GM12892 (cell line): Measurements from ENCODE around the gene SMIM31.

ENCODE experiments used
- DNase-seq: peaks from one replicate; pipeline ENCODE4 v3.0.0; 2011; ENCODE audit not compliant: insufficient read length
- FAIRE-seq: peaks from 2 replicates; lab custom pipeline; 2011; peaks lifted over from hg19 to GRCh38; lab: Jason Lieb, UNC
- POLR2A ChIP-seq: IDR thresholded peaks from 2 replicates; pipeline ENCODE4 v1.6.1; 2011; ENCODE audit warnings: low read depth, low read length, control low read depth
- POLR2AphosphoS5 ChIP-seq: IDR thresholded peaks from 2 replicates; pipeline ENCODE4 v1.6.1; 2011; ENCODE audit warnings: low read depth, low read length, control low read depth
- TAF1 ChIP-seq: IDR thresholded peaks from 2 replicates; pipeline ENCODE4 v1.6.1; 2011; ENCODE audit warnings: low read depth, mild to moderate bottlenecking, control low read depth, low read length, borderline replicate concordance

Gene SMIM31

GRCh38 chr4:164761241-164761640 lies 7.3 kb downstream of the SMIM31 start:
- TF ChIP-seq TAF1: no peak
- TF ChIP-seq POLR2AphosphoS5: no peak
- no peak for TF ChIP-seq POLR2A
- FAIRE-seq (no peak), DNase-seq (no peak)

GRCh38 chr4:164761746-164762275 lies 7.9 kb downstream of the SMIM31 start:
- no peak for FAIRE-seq
- DNase-seq: no peak
- TF ChIP-seq POLR2AphosphoS5 (no peak), POLR2A (no peak), TAF1 (no peak)

GRCh38 chr4:164765096-164765495 lies 11.2 kb downstream of the SMIM31 start:
- TF ChIP-seq POLR2AphosphoS5 (no peak), POLR2A (no peak), TAF1 (no peak)
- DNase-seq: no peak
- FAIRE-seq: no peak

DNA sequence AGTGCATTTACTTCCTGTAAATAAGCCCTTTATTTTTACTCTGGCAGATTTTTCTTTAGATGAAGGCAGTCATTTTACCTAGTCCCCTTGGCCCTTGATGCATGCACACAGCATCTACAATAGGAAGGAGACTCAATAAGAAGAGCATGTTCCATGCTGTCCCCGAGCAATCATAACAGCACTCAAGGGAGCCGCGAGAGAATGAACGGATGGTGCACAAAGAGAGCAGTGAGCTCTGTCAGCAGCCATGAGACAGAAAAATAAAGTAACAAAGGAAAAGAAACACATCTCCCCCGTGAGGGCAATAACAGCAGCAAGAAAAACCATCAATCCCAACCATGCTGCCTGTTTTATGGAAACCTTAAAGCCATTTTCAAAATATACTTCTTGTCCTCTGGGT lies 11.9 kb downstream of the SMIM31 start:
- no peak for TF ChIP-seq POLR2AphosphoS5
- TF ChIP-seq POLR2A: no peak
- TF ChIP-seq TAF1: no peak
- DNase-seq (no peak), FAIRE-seq (no peak)

DNA sequence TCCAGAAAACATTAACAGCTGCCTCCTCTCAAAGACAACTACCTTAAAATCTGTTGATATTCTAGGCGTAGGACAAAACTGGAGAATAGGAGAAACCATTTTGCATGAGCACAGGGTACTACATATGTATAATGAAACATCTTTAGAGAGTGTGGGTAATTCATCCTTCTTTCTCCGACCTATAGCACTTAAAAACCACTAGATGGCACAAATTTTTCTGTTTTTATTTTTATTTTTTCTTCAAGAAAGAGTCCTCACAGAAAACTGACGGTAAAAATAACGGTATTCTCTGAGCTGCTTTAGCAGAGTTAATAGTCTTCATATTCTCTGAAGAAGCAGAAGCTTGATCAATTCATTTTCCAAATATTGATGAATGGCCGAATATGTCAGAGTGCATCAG lies 14.6 kb downstream of the SMIM31 start:
- TF ChIP-seq POLR2AphosphoS5 (no peak), TAF1 (no peak), POLR2A (no peak)
- DNase-seq (no peak), FAIRE-seq (no peak)

DNA sequence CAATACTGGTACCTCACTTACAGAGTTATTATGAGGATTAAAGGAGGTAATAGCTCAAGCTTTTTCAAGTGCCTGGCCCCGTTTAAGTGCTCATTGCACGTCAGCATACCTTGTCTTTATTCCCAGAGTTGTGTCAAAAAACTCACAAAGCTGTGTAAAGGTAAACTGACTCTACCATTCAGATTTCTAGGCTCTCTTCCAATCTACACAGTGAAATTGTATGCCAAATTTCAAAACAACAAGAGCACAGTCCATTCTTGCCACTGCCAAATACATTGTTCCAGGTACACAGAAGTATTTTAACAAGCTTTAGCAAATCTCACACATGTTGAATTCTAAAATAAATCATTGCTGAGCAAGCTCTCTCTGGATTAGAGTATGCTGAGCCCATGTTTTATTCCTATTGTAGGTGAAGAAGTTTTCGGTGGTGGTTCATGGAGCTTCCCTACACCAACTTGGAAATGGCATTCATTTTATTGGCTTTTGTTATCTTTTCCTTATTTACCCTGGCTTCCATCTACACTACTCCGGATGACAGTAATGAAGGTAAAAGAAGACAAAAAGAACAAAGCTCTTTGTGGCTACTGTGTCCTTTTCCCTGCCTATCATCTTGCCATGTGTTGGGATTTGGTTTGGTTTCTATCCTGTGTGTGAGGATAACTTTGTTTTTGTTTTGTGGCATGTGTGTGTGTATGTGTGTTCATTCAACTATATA lies 16.2 kb downstream of the SMIM31 start:
- TF ChIP-seq POLR2AphosphoS5 (no peak), POLR2A (no peak), TAF1 (no peak)
- DNase-seq (no peak), FAIRE-seq (no peak)

- FAIRE-seq (no peak), DNase-seq (no peak)
- no peak for TF ChIP-seq TAF1
- no peak for TF ChIP-seq POLR2A
- no peak for TF ChIP-seq POLR2AphosphoS5
These were observed 17.2 kb downstream of the SMIM31 start for GRCh38 chr4:164771088-164771487.

- DNase-seq (no peak), FAIRE-seq (no peak)
- TF ChIP-seq POLR2A (no peak), TAF1 (no peak), POLR2AphosphoS5 (no peak)
These were observed 18.1 kb downstream of the SMIM31 start for GRCh38 chr4:164772076-164772475.

DNA sequence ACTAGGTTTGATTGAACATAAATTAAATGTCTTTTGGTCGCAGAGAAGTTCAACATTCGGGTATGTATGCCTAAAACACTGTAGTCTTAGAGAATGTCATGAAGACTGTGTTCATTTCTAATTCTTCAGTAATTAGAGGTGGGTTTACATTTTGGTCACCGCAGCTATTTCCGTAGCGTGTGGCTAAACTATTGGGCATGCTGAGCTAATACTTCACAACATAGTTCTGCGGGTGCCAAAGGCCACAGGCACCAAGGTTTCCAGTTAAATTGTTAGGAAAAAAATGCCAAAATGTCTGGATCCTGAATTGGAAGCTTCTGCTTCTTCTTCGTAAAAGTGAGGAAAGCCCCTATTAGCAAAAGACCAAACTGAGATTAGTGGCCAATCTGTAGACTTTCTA lies 25.1 kb downstream of the SMIM31 start:
- no peak for FAIRE-seq
- TF ChIP-seq TAF1: no peak
- TF ChIP-seq POLR2AphosphoS5: no peak
- TF ChIP-seq POLR2A: no peak
- DNase-seq: no peak

DNA sequence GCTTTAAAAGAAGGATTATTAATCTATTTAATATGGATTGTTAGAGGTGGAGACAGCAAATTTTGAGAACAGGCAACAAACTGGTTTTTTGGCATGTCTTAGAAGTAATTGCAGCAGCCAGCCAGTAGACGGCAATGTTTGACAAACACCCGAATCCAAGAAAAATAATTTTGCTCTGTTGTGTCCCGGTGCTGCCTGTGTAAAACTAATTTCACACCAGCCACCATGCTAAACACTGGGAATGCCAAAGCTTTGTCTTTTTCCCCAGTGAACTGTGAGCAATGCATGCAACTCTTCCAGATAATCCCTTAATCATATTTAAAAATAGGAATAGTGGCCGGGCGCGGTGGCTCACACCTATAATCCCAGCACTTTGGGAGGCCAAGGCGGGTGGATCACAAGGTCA lies 25.9 kb downstream of the SMIM31 start:
- TF ChIP-seq POLR2A (no peak), TAF1 (no peak), POLR2AphosphoS5 (no peak)
- DNase-seq: no peak
- peak; percentile 54 for FAIRE-seq

DNA sequence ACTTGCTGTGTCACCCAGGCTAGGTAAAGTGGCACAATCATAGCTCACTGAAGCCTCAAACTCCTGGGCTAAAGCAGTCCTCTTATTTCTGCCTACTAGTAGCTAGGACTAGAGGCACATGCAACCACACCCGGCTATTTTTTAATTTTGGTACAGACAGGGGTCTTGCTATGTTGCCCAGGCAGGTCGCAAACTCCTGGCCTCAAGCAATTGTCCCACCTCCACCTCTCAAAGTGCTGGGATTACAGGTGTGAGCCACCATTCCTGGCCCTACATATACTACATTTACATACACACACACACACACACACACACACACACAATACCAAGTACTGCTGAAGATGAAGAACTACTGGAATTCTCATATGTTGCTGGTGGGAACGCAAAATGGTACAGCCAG lies 26.9 kb downstream of the SMIM31 start:
- FAIRE-seq (no peak), DNase-seq (no peak)
- no peak for TF ChIP-seq POLR2AphosphoS5
- no peak for TF ChIP-seq POLR2A
- TF ChIP-seq TAF1: no peak

GRCh38 chr4:164783976-164784375 lies 30.0 kb downstream of the SMIM31 start:
- FAIRE-seq: no peak
- TF ChIP-seq POLR2A (no peak), POLR2AphosphoS5 (no peak), TAF1 (no peak)
- DNase-seq: no peak

DNA sequence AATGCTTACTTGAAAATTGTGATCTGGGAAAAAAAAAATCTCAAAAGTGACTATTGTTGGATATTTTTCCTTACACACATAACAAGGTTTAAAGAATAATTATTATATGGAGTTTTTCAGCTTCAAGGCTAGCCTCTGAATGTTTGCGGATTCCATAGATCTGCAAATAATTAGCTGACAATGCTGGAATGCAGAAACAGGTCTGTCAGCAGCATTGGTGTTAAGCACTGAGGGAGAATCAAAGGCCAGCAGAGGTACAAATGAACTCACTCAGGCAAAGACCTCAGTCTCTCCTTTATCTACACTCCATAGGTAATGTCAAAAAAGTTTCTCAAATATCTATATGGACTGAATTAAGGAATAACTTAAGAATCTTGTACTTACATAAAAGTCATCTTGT lies 35.1 kb downstream of the SMIM31 start:
- no peak for TF ChIP-seq POLR2AphosphoS5
- no peak for TF ChIP-seq TAF1
- no peak for TF ChIP-seq POLR2A
- no peak for DNase-seq
- no peak for FAIRE-seq
